NCI-H524 treated with DMSO at 0.1 percent for 48 hours (cell line): ENCODE results near the gene SEMA4C.

ENCODE experiments used
- DNase-seq: peaks from one replicate; lab custom pipeline; 2025; lab: John Stamatoyannopoulos, UW

The SEMA4C gene

GRCh38 chr2:96842600-96842999 lies 27.3 kb downstream of the SEMA4C start:
- DNase-seq = no peak

- DNase-seq = no peak
Measured at GRCh38 chr2:96841701-96842495, 28.0 kb downstream of the SEMA4C start.

GRCh38 chr2:96839875-96840850 lies 29.7 kb downstream of the SEMA4C start:
- DNase-seq = no peak

GRCh38 chr2:96839293-96839874 lies 30.5 kb downstream of the SEMA4C start:
- DNase-seq = no peak

- no peak for DNase-seq
Measured at GRCh38 chr2:96838345-96839292, 31.3 kb downstream of the SEMA4C start.

GRCh38 chr2:96837575-96837974 lies 32.3 kb downstream of the SEMA4C start:
- no peak for DNase-seq

GRCh38 chr2:96835830-96836229 lies 34.0 kb downstream of the SEMA4C start:
- DNase-seq = no peak

GRCh38 chr2:96832754-96833507 lies 36.9 kb downstream of the SEMA4C start:
- DNase-seq = no peak

- DNase-seq = no peak
Measured at GRCh38 chr2:96832408-96832753, 37.5 kb downstream of the SEMA4C start.

GRCh38 chr2:96831679-96832078 lies 38.2 kb downstream of the SEMA4C start:
- DNase-seq = no peak

GRCh38 chr2:96830044-96830562 lies 39.8 kb downstream of the SEMA4C start:
- DNase-seq = no peak

- no peak for DNase-seq
Measured at GRCh38 chr2:96828874-96829273, 41.0 kb downstream of the SEMA4C start.

- DNase-seq = no peak
Measured at GRCh38 chr2:96828436-96828835, 41.4 kb downstream of the SEMA4C start.

GRCh38 chr2:96826546-96827278 lies 43.2 kb downstream of the SEMA4C start:
- DNase-seq = no peak

GRCh38 chr2:96825057-96825456 lies 44.8 kb downstream of the SEMA4C start:
- DNase-seq = no peak

GRCh38 chr2:96824079-96824870 lies 45.6 kb downstream of the SEMA4C start:
- DNase-seq = no peak

GRCh38 chr2:96823198-96823597 lies 46.7 kb downstream of the SEMA4C start:
- DNase-seq = no peak

- DNase-seq = no peak
Measured at GRCh38 chr2:96822786-96823185, 47.1 kb downstream of the SEMA4C start.

GRCh38 chr2:96821113-96821675 lies 48.7 kb downstream of the SEMA4C start:
- no peak for DNase-seq
